ENCODE measurements around the gene LMOD3.
A peak's percentile ranks its signal among the peaks of the same experiment; 100 is the strongest.

LMOD3 gene

DNA sequence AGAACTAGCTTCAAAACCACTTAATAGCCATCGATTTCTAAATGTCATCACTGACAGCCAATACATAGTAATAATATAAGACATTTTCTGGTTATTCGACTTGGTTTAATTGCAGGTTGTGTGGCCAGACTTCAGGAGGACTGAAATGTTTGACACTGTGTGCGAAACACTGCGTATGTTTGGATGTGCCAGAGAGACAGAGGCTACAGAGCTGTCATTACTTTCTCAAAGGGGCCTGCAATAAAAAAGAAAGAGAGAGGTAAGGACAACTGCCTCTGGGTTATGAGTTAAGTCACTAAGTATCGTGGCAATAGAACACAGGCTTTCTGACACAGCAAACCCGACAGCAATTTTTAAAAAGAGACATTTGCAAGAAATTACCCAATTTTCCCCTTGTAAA, 882 bp downstream of the LMOD3 start:
- TF ChIP-seq, protein P1, sequence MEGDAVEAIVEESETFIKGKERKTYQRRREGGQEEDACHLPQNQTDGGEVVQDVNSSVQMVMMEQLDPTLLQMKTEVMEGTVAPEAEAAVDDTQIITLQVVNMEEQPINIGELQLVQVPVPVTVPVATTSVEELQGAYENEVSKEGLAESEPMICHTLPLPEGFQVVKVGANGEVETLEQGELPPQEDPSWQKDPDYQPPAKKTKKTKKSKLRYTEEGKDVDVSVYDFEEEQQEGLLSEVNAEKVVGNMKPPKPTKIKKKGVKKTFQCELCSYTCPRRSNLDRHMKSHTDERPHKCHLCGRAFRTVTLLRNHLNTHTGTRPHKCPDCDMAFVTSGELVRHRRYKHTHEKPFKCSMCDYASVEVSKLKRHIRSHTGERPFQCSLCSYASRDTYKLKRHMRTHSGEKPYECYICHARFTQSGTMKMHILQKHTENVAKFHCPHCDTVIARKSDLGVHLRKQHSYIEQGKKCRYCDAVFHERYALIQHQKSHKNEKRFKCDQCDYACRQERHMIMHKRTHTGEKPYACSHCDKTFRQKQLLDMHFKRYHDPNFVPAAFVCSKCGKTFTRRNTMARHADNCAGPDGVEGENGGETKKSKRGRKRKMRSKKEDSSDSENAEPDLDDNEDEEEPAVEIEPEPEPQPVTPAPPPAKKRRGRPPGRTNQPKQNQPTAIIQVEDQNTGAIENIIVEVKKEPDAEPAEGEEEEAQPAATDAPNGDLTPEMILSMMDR (IDR thresholded peaks at IDR 0.05; ENCODE audit: insufficient read depth, low read length, poor library complexity, severe bottlenecking), result no peak
- TF ChIP-seq EZH2phosphoT487 (conservative IDR thresholded peaks at IDR 0.05; ENCODE audit: low read length), result no peak
- H3K27ac ChIP-seq (ENCODE audit: low read depth, low read length), result no peak overlapping the region
- H3K9me2 ChIP-seq (replicated peaks; ENCODE audit: insufficient read depth, low read length), result no peaks in the 10 kb centered on the region
- no peaks in the 10 kb centered on the region for H3F3A ChIP-seq (ENCODE audit: insufficient read depth)
- H3K4me2 ChIP-seq (ENCODE audit: low read depth, low read length, poor library complexity, severe bottlenecking), result no peak overlapping the region
- no peaks in the 10 kb centered on the region for H3K79me2 ChIP-seq (ENCODE audit: insufficient read depth, low read length)
- H3K4me3 ChIP-seq (ENCODE audit: insufficient read depth, low read length, poor library complexity, severe bottlenecking), result no peak overlapping the region
- no peaks in the 10 kb centered on the region for H3K36me3 ChIP-seq (ENCODE audit: low read length)
- H3K27me3 ChIP-seq (ENCODE audit: low read length), result no peaks in the 10 kb centered on the region
- no peak overlapping the region for H3K9ac ChIP-seq (ENCODE audit: low read length)
- no peak overlapping the region for H2AFZ ChIP-seq (ENCODE audit: low read depth, low read length, severe bottlenecking)
- H4K20me1 ChIP-seq (ENCODE audit: low read depth, low read length), result no peaks in the 10 kb centered on the region
- H3K9me3 ChIP-seq (ENCODE audit: insufficient read depth, low read length), result no peaks in the 10 kb centered on the region

DNA sequence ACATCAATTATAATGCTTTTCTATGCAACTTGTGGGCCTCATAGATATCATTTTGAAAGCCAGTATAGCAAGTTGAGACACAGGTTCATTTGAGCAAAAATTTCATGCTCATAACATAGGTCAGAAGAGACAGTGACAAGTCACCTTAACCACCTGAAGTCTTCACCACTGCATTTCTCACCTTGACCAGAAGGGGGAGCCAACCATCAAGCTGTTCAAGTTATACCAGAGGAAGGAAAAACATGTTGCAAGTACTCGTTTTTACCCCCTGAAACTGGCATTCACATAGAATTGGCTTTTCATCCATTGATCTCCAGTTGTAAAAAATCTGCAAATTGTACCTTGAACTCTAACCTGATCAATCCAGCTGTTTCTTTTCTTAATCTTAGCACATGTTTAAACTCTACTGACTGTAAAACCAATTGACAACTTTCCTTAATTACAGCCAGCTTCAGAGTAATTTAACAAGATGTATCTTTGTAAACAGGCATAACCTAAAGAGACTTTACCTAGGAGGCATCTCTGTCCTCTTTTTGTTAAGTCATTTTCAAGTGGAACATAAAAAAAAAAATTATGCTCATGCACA, 1.4 kb downstream of the LMOD3 start:
- H3K9ac ChIP-seq (ENCODE audit: low read length), result no peak overlapping the region
- H3K36me3 ChIP-seq (ENCODE audit: low read length), result no peaks in the 10 kb centered on the region
- no peak overlapping the region for H3K4me2 ChIP-seq (ENCODE audit: low read depth, low read length, poor library complexity, severe bottlenecking)
- H3K9me2 ChIP-seq (replicated peaks; ENCODE audit: insufficient read depth, low read length), result no peaks in the 10 kb centered on the region
- no peaks in the 10 kb centered on the region for H3K9me3 ChIP-seq (ENCODE audit: insufficient read depth, low read length)
- no peaks in the 10 kb centered on the region for H3K27me3 ChIP-seq (ENCODE audit: low read length)
- no peaks in the 10 kb centered on the region for H3F3A ChIP-seq (ENCODE audit: insufficient read depth)
- no peak overlapping the region for H2AFZ ChIP-seq (ENCODE audit: low read depth, low read length, severe bottlenecking)
- H3K27ac ChIP-seq (ENCODE audit: low read depth, low read length), result no peak overlapping the region
- H4K20me1 ChIP-seq (ENCODE audit: low read depth, low read length), result no peaks in the 10 kb centered on the region
- H3K4me3 ChIP-seq (ENCODE audit: insufficient read depth, low read length, poor library complexity, severe bottlenecking), result no peak overlapping the region
- TF ChIP-seq, protein P1 (IDR thresholded peaks at IDR 0.05; ENCODE audit: insufficient read depth, low read length, poor library complexity, severe bottlenecking), result peak; percentile 63
- no peak for TF ChIP-seq EZH2phosphoT487 (conservative IDR thresholded peaks at IDR 0.05; ENCODE audit: low read length)
- H3K79me2 ChIP-seq (ENCODE audit: insufficient read depth, low read length), result no peaks in the 10 kb centered on the region

DNA sequence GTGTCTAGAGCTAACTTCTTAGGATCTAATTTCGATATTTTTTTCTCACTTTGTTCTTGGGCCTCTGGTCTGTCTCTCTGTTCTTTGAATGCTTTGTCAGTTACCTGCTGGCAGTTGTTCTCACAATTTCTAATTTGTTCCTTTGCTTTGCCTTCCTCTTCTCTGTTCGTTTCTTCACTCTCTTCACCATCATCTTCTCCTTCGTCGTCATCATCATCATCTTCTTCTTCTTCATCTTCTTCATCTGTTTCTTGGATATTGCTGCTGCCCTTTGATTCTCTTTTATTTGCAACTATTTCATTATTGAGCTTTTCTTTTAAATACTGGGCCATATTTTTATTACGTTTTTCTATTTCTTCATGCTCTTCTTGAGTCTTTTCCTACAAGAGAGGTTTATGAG, 2.7 kb downstream of the LMOD3 start:
- Histone ChIP-seq H3K4me3 (ENCODE audit: insufficient read depth, low read length, poor library complexity, severe bottlenecking) (no peak overlapping the region), H3K79me2 (ENCODE audit: insufficient read depth, low read length) (no peaks in the 10 kb centered on the region), H2AFZ (ENCODE audit: low read depth, low read length, severe bottlenecking) (no peak overlapping the region)

More for the DNA sequence above, 2.7 kb downstream of the LMOD3 start:
- Histone ChIP-seq H3K9me2 (replicated peaks; ENCODE audit: insufficient read depth, low read length) (no peaks in the 10 kb centered on the region), H3K27me3 (ENCODE audit: low read length) (no peaks in the 10 kb centered on the region), H3K9me3 (ENCODE audit: insufficient read depth, low read length) (no peaks in the 10 kb centered on the region), H3F3A (ENCODE audit: insufficient read depth) (no peaks in the 10 kb centered on the region), H3K4me2 (ENCODE audit: low read depth, low read length, poor library complexity, severe bottlenecking) (no peak overlapping the region), H3K27ac (ENCODE audit: low read depth, low read length) (no peak overlapping the region), H4K20me1 (ENCODE audit: low read depth, low read length) (no peaks in the 10 kb centered on the region), H3K9ac (ENCODE audit: low read length) (no peak overlapping the region), H3K36me3 (ENCODE audit: low read length) (no peaks in the 10 kb centered on the region)
- TF ChIP-seq, protein P1 (IDR thresholded peaks at IDR 0.05; ENCODE audit: insufficient read depth, low read length, poor library complexity, severe bottlenecking), result no peak
- TF ChIP-seq EZH2phosphoT487 (conservative IDR thresholded peaks at IDR 0.05; ENCODE audit: low read length), result no peak
